DOHH2 (cell line): ENCODE measurements around the gene GRHPR.

Source experiments
- H3F3A ChIP-seq: fragments of 200-600 bp; sonication (generic), shearing (Covaris generic); 2 replicates; pipeline ENCODE4 v1.6.0; 2016; ENCODE audit warnings: antibody characterized with exemption, mild to moderate bottlenecking; ENCODE audit not compliant: control insufficient read depth, insufficient read depth
- H3K27ac ChIP-seq: fragments of 200-600 bp; sonication (generic); 2 replicates; pipeline ENCODE4 v1.5.1; 2014; ENCODE audit warnings: low read depth, mild to moderate bottlenecking, low read length, moderate library complexity
- H3K27me3 ChIP-seq: fragments of 200-600 bp; sonication (generic); 2 replicates; pipeline ENCODE4 v1.6.1; 2014; ENCODE audit warnings: mild to moderate bottlenecking, low read length, mixed read lengths; ENCODE audit not compliant: control insufficient read depth
- H3K36me3 ChIP-seq: fragments of 200-600 bp; sonication (generic); 2 replicates; pipeline ENCODE4 v1.6.1; 2014; ENCODE audit warnings: mild to moderate bottlenecking, low read length, moderate library complexity, mixed read lengths; ENCODE audit not compliant: control insufficient read depth
- H3K4me1 ChIP-seq: fragments of 200-600 bp; sonication (generic); 2 replicates; pipeline ENCODE4 v1.6.1; 2014; ENCODE audit warnings: mild to moderate bottlenecking, low read length, mixed read lengths; ENCODE audit not compliant: control insufficient read depth
- H3K4me2 ChIP-seq: fragments of 200-600 bp; sonication (generic); 2 replicates; pipeline ENCODE4 v1.6.0; 2014; ENCODE audit warnings: mild to moderate bottlenecking, low read length, moderate library complexity
- H3K4me3 ChIP-seq: fragments of 200-600 bp; sonication (generic); 2 replicates; pipeline ENCODE4 v1.5.1; 2014; ENCODE audit warnings: mild to moderate bottlenecking, low read length, mixed read lengths
- H3K79me2 ChIP-seq: fragments of 200-600 bp; sonication (generic); 2 replicates; pipeline ENCODE4 v1.6.1; 2014; ENCODE audit warnings: mild to moderate bottlenecking, low read length, mixed read lengths; ENCODE audit not compliant: control insufficient read depth
- H3K9me2 ChIP-seq: fragments of 200-600 bp; sonication (generic); replicated peaks from 2 replicates; pipeline ENCODE4 v1.6.1; 2014; ENCODE audit warnings: mild to moderate bottlenecking, low read length, mixed read lengths; ENCODE audit not compliant: control insufficient read depth
- H3K9me3 ChIP-seq: fragments of 200-600 bp; sonication (generic); 2 replicates; pipeline ENCODE4 v1.6.1; 2014; ENCODE audit warnings: antibody characterized with exemption, low read length, mixed read lengths; ENCODE audit not compliant: control insufficient read depth, insufficient read depth
- H4K20me1 ChIP-seq: fragments of 200-600 bp; sonication (generic); 2 replicates; pipeline ENCODE4 v1.6.0; 2014; ENCODE audit warnings: low read depth, mild to moderate bottlenecking, antibody characterized with exemption, low read length, moderate library complexity; ENCODE audit not compliant: control insufficient read depth, insufficient read depth
- CTCF ChIP-seq: fragments of 200-600 bp; sonication (generic); IDR thresholded peaks from one replicate; pipeline ENCODE4 v1.5.1; 2014; ENCODE audit warnings: antibody characterized with exemption, mild to moderate bottlenecking, low read depth, low read length; ENCODE audit not compliant: poor library complexity, severe bottlenecking
- EZH2phosphoT487 ChIP-seq: fragments of 200-600 bp; sonication (generic); IDR thresholded peaks from 2 replicates; pipeline ENCODE4 v1.6.1; 2017; ENCODE audit warnings: borderline replicate concordance, mild to moderate bottlenecking, antibody characterized with exemption, low read length, moderate library complexity, mixed read lengths

Gene GRHPR

GRCh38 chr9:37456817-37457216 lies 34.3 kb downstream of the GRHPR start:
- H4K20me1 ChIP-seq: no peaks in the 10 kb centered on the region; the same call in 1 of the 2 replicates
- H3K9me2 ChIP-seq: no peaks in the 10 kb centered on the region
- H3K27me3 ChIP-seq: no peaks in the 10 kb centered on the region
- H3K27ac ChIP-seq: no peak overlapping the region
- H3K4me3 ChIP-seq: no peak overlapping the region
- no peak for TF ChIP-seq CTCF
- TF ChIP-seq EZH2phosphoT487: no peak
- peaks cover 27% of the 10 kb centered on the region for H3K4me1 ChIP-seq
- no peaks in the 10 kb centered on the region; the same call in 1 of the 2 replicates for H3F3A ChIP-seq
- peaks cover 19% of the 10 kb centered on the region for H3K36me3 ChIP-seq
- peaks cover 98% of the 10 kb centered on the region for H3K79me2 ChIP-seq
- no peak overlapping the region for H3K4me2 ChIP-seq
- no peaks in the 10 kb centered on the region for H3K9me3 ChIP-seq

GRCh38 chr9:37464006-37464405 lies 41.5 kb downstream of the GRHPR start:
- Histone ChIP-seq H3K9me3 (no peaks in the 10 kb centered on the region), H3K9me2 (no peaks in the 10 kb centered on the region), H3K27me3 (no peaks in the 10 kb centered on the region), H3K79me2 (peaks cover 58% of the 10 kb centered on the region), H3K36me3 (peaks cover 14% of the 10 kb centered on the region; the same call in 1 of the 2 replicates), H3K4me1 (peaks cover 34% of the 10 kb centered on the region), H3F3A (no peaks in the 10 kb centered on the region), H3K4me2 (peak overlapping the region; percentile 86), H3K4me3 (peak overlapping the region; percentile 98), H3K27ac (peak overlapping the region; percentile 74; the same call in 1 of the 2 replicates), H4K20me1 (0 out of 2 replicates have a peak, but pooled peaks cover 6% of the 10 kb centered on the region)
- TF ChIP-seq CTCF (no peak), EZH2phosphoT487 (no peak)

GRCh38 chr9:37464426-37465248 lies 42.1 kb downstream of the GRHPR start:
- peaks cover 34% of the 10 kb centered on the region for H3K4me1 ChIP-seq
- no peaks in the 10 kb centered on the region for H3K27me3 ChIP-seq
- TF ChIP-seq CTCF: no peak
- no peak for TF ChIP-seq EZH2phosphoT487
- peaks cover 14% of the 10 kb centered on the region; the same call in 1 of the 2 replicates for H3K36me3 ChIP-seq
- H3K4me3 ChIP-seq: peak overlapping the region; percentile 98
- no peaks in the 10 kb centered on the region for H3K9me3 ChIP-seq
- 0 out of 2 replicates have a peak, but pooled peaks cover 6% of the 10 kb centered on the region for H4K20me1 ChIP-seq
- peaks cover 54% of the 10 kb centered on the region for H3K79me2 ChIP-seq
- peak overlapping the region; percentile 74 for H3K27ac ChIP-seq
- peak overlapping the region; percentile 86 for H3K4me2 ChIP-seq
- no peaks in the 10 kb centered on the region for H3K9me2 ChIP-seq
- H3F3A ChIP-seq: no peaks in the 10 kb centered on the region
